IMR-90 (cell line): ENCODE results near the gene SEC14L1. TPM values are rescaled to one million over a fixed set of nuclear protein-coding genes. Genes with fewer than 3 reads are reported as not detected.

Experiments used
- ATAC-seq: fragments of 200-7000 bp; cut with Tn5 transposase; 2 replicates; pipeline ENCODE4 v1.9.1; 2020; ENCODE audit warnings: low read depth, mild to moderate bottlenecking, moderate library complexity
- BruUV-seq: library from RNA; stranded (reverse); fragments of 400-500 nt; replicated peaks from 2 replicates; lab custom pipeline; 2021; lab: Mats Ljungman, UMichigan
- CTCF ChIA-PET: fragments of 300-600 bp; formaldehyde crosslinking; extraction: SDS; loops from one replicate; lab custom pipeline; 2021; ENCODE audit warnings: antibody characterized with exemption; lab: Yijun Ruan, JAX
- POLR2A ChIA-PET: fragments of 300-600 bp; sonication (Branson Sonifier 250); formaldehyde crosslinking; loops from one replicate; lab custom pipeline; 2022; ENCODE audit warnings: antibody characterized with exemption; ENCODE audit not compliant: unreplicated experiment; lab: Charles Lee
- DNase-seq: peaks from one replicate; pipeline ENCODE4 v3.0.0; 2013
- H2AFZ ChIP-seq: replicated peaks from 2 replicates; pipeline ENCODE3; 2013; ENCODE audit warnings: low read length, mild to moderate bottlenecking; ENCODE audit not compliant: poor library complexity
- H2AK5ac ChIP-seq: 2 replicates; pipeline ENCODE4 v1.6.1; 2013; ENCODE audit warnings: low read depth, low read length, inconsistent platforms
- H2AK9ac ChIP-seq: replicated peaks from 2 replicates; pipeline ENCODE3; 2013; ENCODE audit warnings: mild to moderate bottlenecking, low read depth, low read length, moderate library complexity; ENCODE audit not compliant: poor library complexity
- H2BK120ac ChIP-seq: 2 replicates; pipeline ENCODE4 v1.6.1; 2013; ENCODE audit warnings: low read depth, low read length, inconsistent platforms
- H2BK15ac ChIP-seq: 3 replicates; pipeline ENCODE4 v1.6.1; 2013; ENCODE audit warnings: low read depth, low read length, inconsistent platforms
- H2BK20ac ChIP-seq: 2 replicates; pipeline ENCODE4 v1.6.1; 2013; ENCODE audit warnings: low read depth, mild to moderate bottlenecking, inconsistent platforms, low read length, moderate library complexity
- H2BK5ac ChIP-seq: 2 replicates; pipeline ENCODE4 v1.6.1; 2013; ENCODE audit warnings: mild to moderate bottlenecking, low read depth, low read length, inconsistent platforms; ENCODE audit not compliant: poor library complexity, severe bottlenecking
- H3K14ac ChIP-seq: replicated peaks from 2 replicates; pipeline ENCODE4 v1.6.1; 2013; ENCODE audit warnings: low read depth, low read length, inconsistent platforms
- H3K18ac ChIP-seq: 2 replicates; pipeline ENCODE4 v1.6.1; 2013; ENCODE audit warnings: low read depth, low read length, control low read depth
- H3K23ac ChIP-seq: 2 replicates; pipeline ENCODE4 v1.6.1; 2013; ENCODE audit warnings: low read depth, low read length, inconsistent platforms
- H3K27ac ChIP-seq: 2 replicates; pipeline ENCODE4 v1.5.1; 2013; ENCODE audit warnings: mild to moderate bottlenecking, control low read depth, low read length; ENCODE audit not compliant: insufficient read depth
- H3K27me3 ChIP-seq: 2 replicates; pipeline ENCODE4 v1.6.1; 2013; ENCODE audit warnings: low read length; ENCODE audit not compliant: control insufficient read depth, insufficient read depth
- H3K36me3 ChIP-seq: 2 replicates; pipeline ENCODE4 v1.6.1; 2013; ENCODE audit warnings: low read length, mixed read lengths; ENCODE audit not compliant: control insufficient read depth, insufficient read depth
- H3K4ac ChIP-seq: 2 replicates; pipeline ENCODE4 v1.6.1; 2013; ENCODE audit warnings: low read depth, low read length, inconsistent platforms
- H3K4me1 ChIP-seq: 2 replicates; pipeline ENCODE4 v1.6.1; 2013; ENCODE audit warnings: low read length, mixed read lengths; ENCODE audit not compliant: control insufficient read depth, insufficient read depth
- H3K4me2 ChIP-seq: 2 replicates; pipeline ENCODE4 v1.6.1; 2013; ENCODE audit warnings: low read depth, mild to moderate bottlenecking, control low read depth, low read length, moderate library complexity
- H3K4me3 ChIP-seq: 2 replicates; pipeline ENCODE4 v1.5.1; 2013; ENCODE audit warnings: low read depth, mild to moderate bottlenecking, control low read depth, low read length, moderate library complexity; ENCODE audit not compliant: insufficient read depth
- H3K56ac ChIP-seq: 2 replicates; pipeline ENCODE4 v1.6.1; 2013; ENCODE audit warnings: low read length, inconsistent platforms; ENCODE audit not compliant: insufficient read depth; ENCODE audit errors: extremely low read depth
- H3K79me1 ChIP-seq, 2 experiments: 2 replicates each; pipeline ENCODE4 v1.6.1; 2013; ENCODE audit warnings: low read length in 2 of 2, inconsistent platforms in 1 of 2, low read depth in 1 of 2
- H3K9ac ChIP-seq: 2 replicates; pipeline ENCODE4 v1.6.1; 2013; ENCODE audit warnings: low read depth, low read length, control low read depth
- H3K9me1 ChIP-seq: 2 replicates; pipeline ENCODE4 v1.6.1; 2013; ENCODE audit warnings: low read length, inconsistent platforms; ENCODE audit not compliant: insufficient read depth
- H3K9me3 ChIP-seq: 2 replicates; pipeline ENCODE4 v1.6.1; 2013; ENCODE audit warnings: low read length; ENCODE audit not compliant: control insufficient read depth, insufficient read depth
- H4K20me1 ChIP-seq: 2 replicates; pipeline ENCODE4 v1.6.1; 2013; ENCODE audit warnings: low read length, inconsistent platforms; ENCODE audit not compliant: insufficient read depth
- H4K5ac ChIP-seq: 2 replicates; pipeline ENCODE4 v1.6.1; 2013; ENCODE audit warnings: mild to moderate bottlenecking, low read depth, low read length, control low read depth
- H4K8ac ChIP-seq, 2 experiments: 2 replicates each; pipeline ENCODE4 v1.6.1; 2013; ENCODE audit warnings: low read depth in 2 of 2, low read length in 2 of 2, control low read depth in 1 of 2, inconsistent platforms in 1 of 2
- H4K91ac ChIP-seq: 2 replicates; pipeline ENCODE4 v1.6.1; 2013; ENCODE audit warnings: low read depth, low read length, inconsistent platforms; ENCODE audit not compliant: insufficient read depth
- BHLHE40 ChIP-seq: fragments of 150-350 bp; IDR thresholded peaks from 2 replicates; pipeline ENCODE4 v1.6.1; 2016; ENCODE audit warnings: mild to moderate bottlenecking, low read depth, low read length
- CEBPB ChIP-seq: IDR thresholded peaks from 2 replicates; pipeline ENCODE4 v1.6.1; 2012; ENCODE audit warnings: low read depth, low read length, improper control_type of control experiment
- CHD1 ChIP-seq: IDR thresholded peaks from 2 replicates; pipeline ENCODE4 v1.6.1; 2012; ENCODE audit warnings: low read depth, low read length, improper control_type of control experiment
- FOS ChIP-seq: fragments of 150-350 bp; IDR thresholded peaks from 2 replicates; pipeline ENCODE4 v1.6.1; 2016; ENCODE audit warnings: low read depth, low read length
- MAFK ChIP-seq: IDR thresholded peaks from 2 replicates; pipeline ENCODE4 v1.6.1; 2012; ENCODE audit warnings: low read depth, low read length, improper control_type of control experiment
- MAZ ChIP-seq: IDR thresholded peaks from 2 replicates; pipeline ENCODE4 v1.6.1; 2012; ENCODE audit warnings: low read depth, mild to moderate bottlenecking, low read length, improper control_type of control experiment, moderate library complexity, borderline replicate concordance
- MXI1 ChIP-seq: IDR thresholded peaks from 2 replicates; pipeline ENCODE4 v1.6.1; 2012; ENCODE audit warnings: low read depth, mild to moderate bottlenecking, low read length, moderate library complexity, borderline replicate concordance
- NFE2L2 ChIP-seq: fragments of 150-350 bp; IDR thresholded peaks from 2 replicates; pipeline ENCODE4 v1.6.1; 2016; ENCODE audit warnings: low read depth, mild to moderate bottlenecking, low read length
- POLR2A ChIP-seq: IDR thresholded peaks from 2 replicates; pipeline ENCODE4 v1.6.1; 2012; ENCODE audit warnings: mild to moderate bottlenecking, low read depth, low read length
- RAD21 ChIP-seq: IDR thresholded peaks from 2 replicates; pipeline ENCODE4 v1.6.1; 2012; ENCODE audit warnings: low read length, improper control_type of control experiment
- RCOR1 ChIP-seq: IDR thresholded peaks from 2 replicates; pipeline ENCODE4 v1.6.1; 2012; ENCODE audit warnings: mild to moderate bottlenecking, low read length, improper control_type of control experiment; ENCODE audit not compliant: insufficient replicate concordance
- RFX5 ChIP-seq: IDR thresholded peaks from 2 replicates; pipeline ENCODE4 v1.8.0; 2012; ENCODE audit warnings: low read depth, mild to moderate bottlenecking, low read length, moderate library complexity
- SMC3 ChIP-seq: fragments of 150-350 bp; IDR thresholded peaks from 2 replicates; pipeline ENCODE4 v1.6.1; 2016; ENCODE audit warnings: low read depth, mild to moderate bottlenecking, antibody characterized with exemption, low read length, moderate library complexity
- WGBS, 2 experiments: methylation state at CpG; one replicate each; pipeline versions ENCODE4 v1.1.5 to v1.1.7; 2013; ENCODE audit warnings: missing lambda C conversion rate in 2 of 2; ENCODE audit not compliant: insufficient read length in 1 of 2; ENCODE audit errors: extremely low coverage in 2 of 2; 5-methylcytosine and 5-hydroxymethylcytosine counted together
- dilution Hi-C: fragments of 300-500 bp; cut with HindIII; formaldehyde crosslinking; loops from one replicate; pipeline ENCODE4 v1.14.3; 2018; ENCODE audit warnings: low sequenced_read_pairs; ENCODE audit not compliant: unreplicated experiment
- in situ Hi-C: fragments of 300-500 bp; cut with MboI; formaldehyde crosslinking; loops from 3 replicates; pipeline ENCODE4 v1.14.3; 2019; ENCODE audit warnings: low sequenced_read_pairs, inconsistent platforms, mixed read lengths
- intact Hi-C: fragments of 100-400 bp; cut with micrococcal nuclease; formaldehyde crosslinking; loops from 2 replicates; pipeline ENCODE4 v1.10.0; 2022
- polyA plus RNA-seq, 3 experiments: library from polyadenylated mRNA; depleted of rRNA; stranded (reverse); fragments of >200 nt; gene quantifications; 2 replicates each; pipeline ENCODE4 v1.2.3, GENCODE V29; 2012; ENCODE audit warnings: low replicate concordance in 1 of 3
- total RNA-seq: library from RNA; depleted of rRNA; stranded (reverse); fragments of >200 nt; gene quantifications from 2 replicates; pipeline ENCODE4 v1.2.3, GENCODE V29; 2012
- TF ChIP-seq, protein P1 (sequence below): fragments of 150-350 bp; IDR thresholded peaks from 2 replicates; pipeline ENCODE4 v1.6.1; 2017; ENCODE audit warnings: mild to moderate bottlenecking, antibody characterized with exemption, low read length, low read depth
- TF ChIP-seq, protein P2 (sequence below): conservative IDR thresholded peaks from 2 replicates; pipeline ENCODE4 v1.5.1; 2012; ENCODE audit warnings: mild to moderate bottlenecking, low read depth, low read length, improper control_type of control experiment
- TF ChIP-seq, protein P3 (sequence below): fragments of 150-350 bp; IDR thresholded peaks from 2 replicates; pipeline ENCODE4 v1.6.1; 2016; ENCODE audit warnings: low read depth, mild to moderate bottlenecking, low read length, moderate library complexity, borderline replicate concordance

The SEC14L1 gene
- total and polyA plus RNA-seq, 2 of the 4 experiments (the other 2 are of a cell fraction), result 24.9 to 35.8 TPM

DNA sequence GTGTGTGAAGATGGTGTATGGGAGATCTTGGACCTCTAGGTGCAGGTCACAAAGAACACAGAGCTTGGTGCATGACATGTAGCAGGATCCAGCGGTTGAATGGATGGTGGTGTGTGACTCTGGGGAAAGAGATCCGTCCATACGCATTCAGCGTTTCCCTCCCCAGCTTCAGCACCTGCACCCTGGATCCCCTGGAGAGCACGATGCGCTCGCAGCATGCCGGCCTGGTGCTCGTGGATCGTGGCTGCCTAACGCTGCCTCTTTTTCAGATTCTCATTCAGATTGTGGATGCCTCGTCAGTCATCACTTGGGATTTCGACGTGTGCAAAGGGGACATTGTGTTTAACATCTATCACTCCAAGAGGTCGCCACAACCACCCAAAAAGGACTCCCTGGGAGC is 70.9 kb downstream of the SEC14L1 start:
- 93% methylated on average over 6 of the region's 15 CpGs; no CpG with 5 or more reads in 1 of the 2 experiments for WGBS, 2 experiments
- no peak overlapping the region for H2AK9ac ChIP-seq
- H2AFZ ChIP-seq, result no peak overlapping the region
- H3K9ac ChIP-seq, result no peak overlapping the region
- H3K4ac ChIP-seq, result no peak overlapping the region
- no peaks in the 10 kb centered on the region for H3K27me3 ChIP-seq
- no peak overlapping the region for H3K56ac ChIP-seq
- H3K9me3 ChIP-seq, result no peaks in the 10 kb centered on the region
- peaks cover 8% of the 10 kb centered on the region for H4K20me1 ChIP-seq
- no peaks in the 10 kb centered on the region; the same call in 1 of the 2 replicates for H3K9me1 ChIP-seq
- H3K4me3 ChIP-seq, result no peak overlapping the region
- H4K8ac ChIP-seq, result no peak overlapping the region
- no peaks in the 10 kb centered on the region; the same call in 1 of the 2 replicates for H3K4me1 ChIP-seq
- H3K23ac ChIP-seq, result no peak overlapping the region
- BruUV-seq, result no TSS peak
- no peak overlapping the region for H2BK120ac ChIP-seq
- POLR2A ChIA-PET, result no interaction called here
- TF ChIP-seq MAZ (no peak), MAFK (no peak), NFE2L2 (no peak), MXI1 (no peak), SMC3 (no peak), RFX5 (no peak), RCOR1 (no peak), CHD1 (no peak), BHLHE40 (no peak), FOS (no peak), RAD21 (no peak), POLR2A (no peak), CEBPB (no peak)
- TF ChIP-seq, protein P1, sequence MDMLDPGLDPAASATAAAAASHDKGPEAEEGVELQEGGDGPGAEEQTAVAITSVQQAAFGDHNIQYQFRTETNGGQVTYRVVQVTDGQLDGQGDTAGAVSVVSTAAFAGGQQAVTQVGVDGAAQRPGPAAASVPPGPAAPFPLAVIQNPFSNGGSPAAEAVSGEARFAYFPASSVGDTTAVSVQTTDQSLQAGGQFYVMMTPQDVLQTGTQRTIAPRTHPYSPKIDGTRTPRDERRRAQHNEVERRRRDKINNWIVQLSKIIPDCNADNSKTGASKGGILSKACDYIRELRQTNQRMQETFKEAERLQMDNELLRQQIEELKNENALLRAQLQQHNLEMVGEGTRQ, result no peak
- TF ChIP-seq, protein P2, sequence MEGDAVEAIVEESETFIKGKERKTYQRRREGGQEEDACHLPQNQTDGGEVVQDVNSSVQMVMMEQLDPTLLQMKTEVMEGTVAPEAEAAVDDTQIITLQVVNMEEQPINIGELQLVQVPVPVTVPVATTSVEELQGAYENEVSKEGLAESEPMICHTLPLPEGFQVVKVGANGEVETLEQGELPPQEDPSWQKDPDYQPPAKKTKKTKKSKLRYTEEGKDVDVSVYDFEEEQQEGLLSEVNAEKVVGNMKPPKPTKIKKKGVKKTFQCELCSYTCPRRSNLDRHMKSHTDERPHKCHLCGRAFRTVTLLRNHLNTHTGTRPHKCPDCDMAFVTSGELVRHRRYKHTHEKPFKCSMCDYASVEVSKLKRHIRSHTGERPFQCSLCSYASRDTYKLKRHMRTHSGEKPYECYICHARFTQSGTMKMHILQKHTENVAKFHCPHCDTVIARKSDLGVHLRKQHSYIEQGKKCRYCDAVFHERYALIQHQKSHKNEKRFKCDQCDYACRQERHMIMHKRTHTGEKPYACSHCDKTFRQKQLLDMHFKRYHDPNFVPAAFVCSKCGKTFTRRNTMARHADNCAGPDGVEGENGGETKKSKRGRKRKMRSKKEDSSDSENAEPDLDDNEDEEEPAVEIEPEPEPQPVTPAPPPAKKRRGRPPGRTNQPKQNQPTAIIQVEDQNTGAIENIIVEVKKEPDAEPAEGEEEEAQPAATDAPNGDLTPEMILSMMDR, result no peak
- TF ChIP-seq, protein P3, sequence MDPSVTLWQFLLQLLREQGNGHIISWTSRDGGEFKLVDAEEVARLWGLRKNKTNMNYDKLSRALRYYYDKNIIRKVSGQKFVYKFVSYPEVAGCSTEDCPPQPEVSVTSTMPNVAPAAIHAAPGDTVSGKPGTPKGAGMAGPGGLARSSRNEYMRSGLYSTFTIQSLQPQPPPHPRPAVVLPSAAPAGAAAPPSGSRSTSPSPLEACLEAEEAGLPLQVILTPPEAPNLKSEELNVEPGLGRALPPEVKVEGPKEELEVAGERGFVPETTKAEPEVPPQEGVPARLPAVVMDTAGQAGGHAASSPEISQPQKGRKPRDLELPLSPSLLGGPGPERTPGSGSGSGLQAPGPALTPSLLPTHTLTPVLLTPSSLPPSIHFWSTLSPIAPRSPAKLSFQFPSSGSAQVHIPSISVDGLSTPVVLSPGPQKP, result no peak
- DNase-seq, result no peak
- H2BK20ac ChIP-seq, result no peak overlapping the region
- no peak overlapping the region for H4K91ac ChIP-seq
- H3K14ac ChIP-seq, result no peak overlapping the region
- no peak for ATAC-seq
- H2BK5ac ChIP-seq, result no peak overlapping the region
- H3K27ac ChIP-seq, result no peak overlapping the region
- no peak overlapping the region for H2BK15ac ChIP-seq
- peaks cover 66% of the 10 kb centered on the region for H3K36me3 ChIP-seq
- no peak overlapping the region for H4K5ac ChIP-seq
- in situ Hi-C loops (no loop called here), intact Hi-C loops (no loop called here), dilution Hi-C loops (no loop called here)
- CTCF ChIA-PET, result interaction anchor here (0.8 kb wide), 1 partner anchor 124 kb away, joined by 3 read pairs; no protein-coding TSS in a partner anchor
- H3K79me1 ChIP-seq, result peaks cover 5 to 44% of the 10 kb centered on the region in 2 experiments; a peak in 3 of 4 replicates
- no peak overlapping the region for H2AK5ac ChIP-seq
- no peak overlapping the region for H3K18ac ChIP-seq
- H3K4me2 ChIP-seq, result no peak overlapping the region
